ENCODE data around the gene RNF215.

The RNF215 gene

DNA sequence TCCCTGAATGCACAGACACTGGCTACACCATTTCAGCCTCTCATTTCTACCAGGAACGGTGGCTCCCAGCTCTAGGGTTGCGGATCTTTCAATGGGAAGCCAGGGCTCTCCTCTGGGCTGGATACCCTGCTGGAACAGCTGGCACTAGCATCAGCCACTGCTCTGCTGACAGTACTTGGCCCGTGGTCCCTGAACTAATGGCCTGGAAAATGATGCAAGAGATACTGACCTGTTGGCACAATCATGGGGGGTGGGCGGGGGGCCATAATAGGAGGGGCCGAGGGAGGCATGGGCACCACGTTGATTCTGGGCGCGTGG lies 49.8 kb downstream of the RNF215 start:
- CTCF ChIA-PET, result no interaction called here
- H3K27ac ChIP-seq, result no peak overlapping the region
- TF ChIP-seq, protein P1, sequence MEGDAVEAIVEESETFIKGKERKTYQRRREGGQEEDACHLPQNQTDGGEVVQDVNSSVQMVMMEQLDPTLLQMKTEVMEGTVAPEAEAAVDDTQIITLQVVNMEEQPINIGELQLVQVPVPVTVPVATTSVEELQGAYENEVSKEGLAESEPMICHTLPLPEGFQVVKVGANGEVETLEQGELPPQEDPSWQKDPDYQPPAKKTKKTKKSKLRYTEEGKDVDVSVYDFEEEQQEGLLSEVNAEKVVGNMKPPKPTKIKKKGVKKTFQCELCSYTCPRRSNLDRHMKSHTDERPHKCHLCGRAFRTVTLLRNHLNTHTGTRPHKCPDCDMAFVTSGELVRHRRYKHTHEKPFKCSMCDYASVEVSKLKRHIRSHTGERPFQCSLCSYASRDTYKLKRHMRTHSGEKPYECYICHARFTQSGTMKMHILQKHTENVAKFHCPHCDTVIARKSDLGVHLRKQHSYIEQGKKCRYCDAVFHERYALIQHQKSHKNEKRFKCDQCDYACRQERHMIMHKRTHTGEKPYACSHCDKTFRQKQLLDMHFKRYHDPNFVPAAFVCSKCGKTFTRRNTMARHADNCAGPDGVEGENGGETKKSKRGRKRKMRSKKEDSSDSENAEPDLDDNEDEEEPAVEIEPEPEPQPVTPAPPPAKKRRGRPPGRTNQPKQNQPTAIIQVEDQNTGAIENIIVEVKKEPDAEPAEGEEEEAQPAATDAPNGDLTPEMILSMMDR (conservative IDR thresholded peaks at IDR 0.05; ENCODE audit: low read depth), result no peak
- DNase-seq (ENCODE audit: low spot score), result no peak
- POLR2A ChIA-PET (ENCODE audit: low non-redundant PET), result no interaction called here

GRCh38 chr22:30336752-30337460 lies 50.3 kb downstream of the RNF215 start:
- TF ChIP-seq, protein P1 (conservative IDR thresholded peaks at IDR 0.05; ENCODE audit: low read depth), result no peak
- CTCF ChIA-PET, result no interaction called here
- no peak for DNase-seq (ENCODE audit: low spot score)
- no peak overlapping the region for H3K27ac ChIP-seq
- POLR2A ChIA-PET (ENCODE audit: low non-redundant PET), result no interaction called here

GRCh38 chr22:30335236-30335635 lies 52.0 kb downstream of the RNF215 start:
- ChIA-PET POLR2A (ENCODE audit: low non-redundant PET) (no interaction called here), CTCF (interaction anchor here (1.1 kb wide), 1 partner anchor 47 kb away, joined by 4 read pairs; no protein-coding TSS in a partner anchor)
- H3K27ac ChIP-seq, result no peak overlapping the region
- TF ChIP-seq, protein P1 (conservative IDR thresholded peaks at IDR 0.05; ENCODE audit: low read depth), result no peak
- no peak for DNase-seq (ENCODE audit: low spot score)

- no peak overlapping the region for H3K27ac ChIP-seq
- ChIA-PET CTCF (interaction anchor here (1.1 kb wide), 1 partner anchor 47 kb away, joined by 4 read pairs; no protein-coding TSS in a partner anchor), POLR2A (ENCODE audit: low non-redundant PET) (no interaction called here)
- TF ChIP-seq, protein P1 (conservative IDR thresholded peaks at IDR 0.05; ENCODE audit: low read depth), result no peak
- DNase-seq (ENCODE audit: low spot score), result no peak
Observed at GRCh38 chr22:30334646-30335045, 52.6 kb downstream of the RNF215 start.

DNA sequence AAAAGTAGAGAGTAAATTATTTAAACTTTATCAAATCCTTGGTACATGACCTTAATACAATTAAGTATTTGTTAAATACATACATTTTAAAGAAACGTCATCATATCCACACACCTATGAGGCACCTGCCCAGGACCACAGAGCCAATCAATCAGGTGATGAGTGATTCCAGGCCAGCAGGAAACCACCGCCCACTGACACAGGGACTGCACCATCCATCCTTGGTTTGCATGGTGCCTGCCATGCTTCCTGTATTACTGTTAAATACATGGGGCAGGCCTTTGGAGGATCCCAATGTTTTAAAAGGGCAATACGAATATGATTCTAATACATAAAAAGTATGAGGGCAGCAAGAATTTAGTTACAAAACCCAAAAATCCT lies 53.5 kb downstream of the RNF215 start:
- no peak overlapping the region for H3K27ac ChIP-seq
- TF ChIP-seq, protein P1 (conservative IDR thresholded peaks at IDR 0.05; ENCODE audit: low read depth), result no peak
- DNase-seq (ENCODE audit: low spot score), result no peak
- POLR2A ChIA-PET (ENCODE audit: low non-redundant PET), result no interaction called here
- CTCF ChIA-PET, result interaction anchor here (0.6 kb wide), 1 partner anchor 14 kb away, joined by 3 read pairs; no protein-coding TSS in a partner anchor

GRCh38 chr22:30332994-30333706 lies 54.1 kb downstream of the RNF215 start:
- peak overlapping the region; percentile 35 for H3K27ac ChIP-seq
- POLR2A ChIA-PET (ENCODE audit: low non-redundant PET), result no interaction called here
- CTCF ChIA-PET, result interaction anchor here (0.6 kb wide), 1 partner anchor 78 kb away, joined by 4 read pairs; no protein-coding TSS in a partner anchor
- TF ChIP-seq, protein P1 (conservative IDR thresholded peaks at IDR 0.05; ENCODE audit: low read depth), result no peak
- no peak for DNase-seq (ENCODE audit: low spot score)

Data from RWPE1 (cell line).